ENCODE measurements around the gene FBXO31. TPM values are rescaled to one million over a fixed set of nuclear protein-coding genes. Genes with fewer than 3 reads are reported as not detected.

Gene FBXO31
- total and polyA plus RNA-seq, 12 donors, result 15.1 to 94.3 (median 72.4) TPM

- TF ChIP-seq, protein P1, sequence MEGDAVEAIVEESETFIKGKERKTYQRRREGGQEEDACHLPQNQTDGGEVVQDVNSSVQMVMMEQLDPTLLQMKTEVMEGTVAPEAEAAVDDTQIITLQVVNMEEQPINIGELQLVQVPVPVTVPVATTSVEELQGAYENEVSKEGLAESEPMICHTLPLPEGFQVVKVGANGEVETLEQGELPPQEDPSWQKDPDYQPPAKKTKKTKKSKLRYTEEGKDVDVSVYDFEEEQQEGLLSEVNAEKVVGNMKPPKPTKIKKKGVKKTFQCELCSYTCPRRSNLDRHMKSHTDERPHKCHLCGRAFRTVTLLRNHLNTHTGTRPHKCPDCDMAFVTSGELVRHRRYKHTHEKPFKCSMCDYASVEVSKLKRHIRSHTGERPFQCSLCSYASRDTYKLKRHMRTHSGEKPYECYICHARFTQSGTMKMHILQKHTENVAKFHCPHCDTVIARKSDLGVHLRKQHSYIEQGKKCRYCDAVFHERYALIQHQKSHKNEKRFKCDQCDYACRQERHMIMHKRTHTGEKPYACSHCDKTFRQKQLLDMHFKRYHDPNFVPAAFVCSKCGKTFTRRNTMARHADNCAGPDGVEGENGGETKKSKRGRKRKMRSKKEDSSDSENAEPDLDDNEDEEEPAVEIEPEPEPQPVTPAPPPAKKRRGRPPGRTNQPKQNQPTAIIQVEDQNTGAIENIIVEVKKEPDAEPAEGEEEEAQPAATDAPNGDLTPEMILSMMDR (IDR thresholded peaks at IDR 0.05), result no peak
- DNase-seq (peak in 1 of 2 donors; percentile 6), ATAC-seq (no peak)
- Histone ChIP-seq H3K9me3 (no peaks in the 10 kb centered on the region), H3K27me3 (no peaks in the 10 kb centered on the region), H3K36me3 (peaks cover 0 to 80% (median 28%) of the 10 kb centered on the region in 9 donors), H3K4me1 (peaks cover 0 to 27% (median 11%) of the 10 kb centered on the region in 9 donors), H3K27ac (peak overlapping the region in 9 of 10 donors; percentile 13 to 66 (median 42)), H3K4me3 (no peak overlapping the region)
- 93 to 95% methylated on average over 28 of the region's 28 CpGs for WGBS, 2 donors
- intact Hi-C loops (cut with DNase I), result no loop called here
Observed at GRCh38 chr16:87345726-87346424, 37.7 kb downstream of the FBXO31 start.

GRCh38 chr16:87344931-87345631, 38.5 kb downstream of the FBXO31 start:
- H3K4me3 ChIP-seq, result peak overlapping the region in 1 of 10 donors; percentile 8
- H3K27ac ChIP-seq, result peak overlapping the region in 9 of 10 donors; percentile 31 to 70 (median 52)
- WGBS, 2 donors, result 57 to 60% methylated on average over 14 to 17 of the region's 17 CpGs
- ATAC-seq (peak; percentile 36 to 64 (median 50)), DNase-seq (peak in 1 of 2 donors; percentile 48)
- H3K36me3 ChIP-seq, result peaks cover 0 to 81% (median 32%) of the 10 kb centered on the region in 9 donors
- peaks cover 0 to 25% (median 11%) of the 10 kb centered on the region in 9 donors for H3K4me1 ChIP-seq
- intact Hi-C loops (cut with DNase I), result no loop called here
- H3K27me3 ChIP-seq, result no peaks in the 10 kb centered on the region
- H3K9me3 ChIP-seq, result no peaks in the 10 kb centered on the region
- TF ChIP-seq, protein P1 (IDR thresholded peaks at IDR 0.05), result no peak

DNA sequence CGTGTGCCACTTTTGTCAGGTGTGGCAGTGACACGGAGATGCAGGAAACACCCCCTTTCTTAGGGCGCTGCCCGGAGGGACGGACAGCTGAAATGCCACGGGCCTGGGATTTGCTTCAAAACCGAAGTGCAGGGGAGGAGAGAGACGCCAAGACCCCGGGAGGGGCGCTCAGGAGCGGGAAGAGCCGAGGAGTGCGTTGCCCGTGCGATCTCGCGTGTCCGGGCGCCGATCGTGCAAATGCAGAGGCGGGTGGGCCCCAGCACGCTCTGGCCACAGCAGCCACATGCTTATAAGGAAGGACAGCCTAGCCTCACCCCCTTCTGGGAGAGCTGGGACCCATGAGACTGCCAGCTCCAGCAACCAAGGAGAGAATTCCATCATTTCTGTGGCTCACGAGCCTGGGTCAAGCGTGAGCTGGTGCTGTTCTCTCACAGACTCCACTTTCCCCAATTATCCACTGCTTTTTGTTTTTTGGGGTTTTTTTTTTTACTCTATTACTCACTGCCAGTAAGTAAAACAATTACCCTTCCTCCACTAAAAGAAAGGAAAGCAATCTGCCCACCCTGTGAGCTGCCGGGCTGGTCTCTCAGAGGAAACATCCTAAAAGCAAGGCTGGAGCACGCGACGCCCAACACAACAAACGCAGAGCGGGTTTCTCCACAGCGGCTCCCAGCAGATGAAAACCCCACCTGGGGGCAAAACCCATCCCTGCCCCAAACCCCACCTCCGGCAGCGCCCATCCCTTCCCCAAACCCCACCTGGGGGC, 39.2 kb downstream of the FBXO31 start:
- DNase-seq (peak in 1 of 2 donors; percentile 11), ATAC-seq (peak in 4 of 8 donors; percentile 7 to 45 (median 25))
- TF ChIP-seq, protein P1 (IDR thresholded peaks at IDR 0.05), result no peak
- H3K27me3 ChIP-seq, result no peaks in the 10 kb centered on the region
- H3K9me3 ChIP-seq, result no peaks in the 10 kb centered on the region
- peaks cover 0 to 25% (median 11%) of the 10 kb centered on the region in 9 donors for H3K4me1 ChIP-seq
- peak overlapping the region in 1 of 10 donors; percentile 8 for H3K4me3 ChIP-seq
- intact Hi-C loops (cut with DNase I), result no loop called here
- WGBS, 2 donors, result 83 to 88% methylated on average over 33 to 34 of the region's 34 CpGs
- peaks cover 0 to 83% (median 39%) of the 10 kb centered on the region in 9 donors for H3K36me3 ChIP-seq
- peak overlapping the region in 8 of 10 donors; percentile 48 to 70 (median 52) for H3K27ac ChIP-seq

DNA sequence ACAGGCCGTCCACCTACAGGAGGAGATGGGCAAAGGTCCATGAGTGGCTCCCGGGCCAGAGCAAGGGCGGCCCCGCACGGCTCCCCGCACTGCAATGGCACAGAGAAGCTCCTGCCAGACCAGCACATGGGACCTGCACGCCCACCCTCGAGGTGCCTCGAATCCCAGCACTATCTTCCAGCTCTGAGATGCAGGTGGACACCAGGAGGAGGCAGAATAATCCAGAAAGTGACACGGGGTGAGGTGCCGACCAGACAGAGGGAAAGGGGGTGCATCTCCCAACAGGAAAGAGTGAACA, 39.9 kb downstream of the FBXO31 start:
- no peak for ATAC-seq
- H3K4me3 ChIP-seq, result no peak overlapping the region
- TF ChIP-seq, protein P1 (IDR thresholded peaks at IDR 0.05), result no peak

More for the DNA sequence above, 39.9 kb downstream of the FBXO31 start:
- H3K27ac ChIP-seq, result peak overlapping the region in 2 of 10 donors; percentile 65 to 70
- intact Hi-C loops (cut with DNase I), result no loop called here
- no peaks in the 10 kb centered on the region for H3K27me3 ChIP-seq
- no peaks in the 10 kb centered on the region for H3K9me3 ChIP-seq
- peaks cover 0 to 25% (median 11%) of the 10 kb centered on the region in 9 donors for H3K4me1 ChIP-seq
- WGBS, 2 donors, result 88% methylated on average over 11 of the region's 11 CpGs
- no peak for DNase-seq
- peaks cover 0 to 83% (median 46%) of the 10 kb centered on the region in 9 donors for H3K36me3 ChIP-seq

Data from heart right ventricle (tissue), 16 donors.